ENCODE measurements around the gene ADGRV1. TPM values are rescaled to one million over a fixed set of nuclear protein-coding genes. Genes with fewer than 3 reads are reported as not detected.

Gene ADGRV1
- total RNA-seq, 1 donor from 2014 or later: 10.0 TPM

DNA sequence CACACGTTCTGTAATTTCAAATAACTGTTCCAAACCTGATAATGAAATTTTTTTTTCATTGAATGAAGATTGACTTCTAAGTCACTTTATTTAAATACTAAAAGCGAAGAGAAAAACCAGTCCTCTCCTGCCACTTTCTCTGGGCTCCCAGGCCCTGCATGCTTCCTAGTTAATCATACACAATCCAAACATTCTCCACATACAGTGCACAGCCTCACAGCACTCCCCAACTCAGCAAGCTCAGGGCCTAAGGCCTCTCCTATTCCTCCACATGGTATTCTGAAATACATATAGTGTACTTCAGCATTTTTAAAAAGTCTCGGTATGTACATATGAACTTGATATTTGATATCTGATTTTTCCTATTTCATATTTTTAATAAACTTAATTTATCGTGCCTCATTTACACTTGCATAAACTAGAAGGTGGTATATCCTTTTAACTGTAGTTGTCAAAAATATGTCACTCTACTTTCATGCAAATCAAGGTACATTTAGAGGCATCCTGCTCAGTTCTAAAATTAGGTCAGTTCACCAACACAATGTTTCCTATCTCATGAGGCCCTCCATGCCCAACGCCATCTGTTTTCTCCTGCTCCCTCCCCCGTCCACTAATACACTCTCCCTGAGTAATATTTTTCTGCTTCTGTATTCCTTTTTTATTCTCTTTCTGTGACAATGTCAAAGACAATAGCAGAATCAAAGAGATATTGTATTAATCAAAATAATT lies 617.9 kb downstream of the ADGRV1 start:
- H3K9ac ChIP-seq (ENCODE audit: low read length): no peak overlapping the region
- no peaks in the 10 kb centered on the region for H3K27me3 ChIP-seq (ENCODE audit: insufficient read depth, low read length)
- Mint-ChIP-seq H3K36me3 (ENCODE audit: low read depth, unreplicated experiment) (no peaks in the 10 kb centered on the region), H3K4me3 (ENCODE audit: unreplicated experiment) (no peak overlapping the region), H3K4me1 (ENCODE audit: low read depth, unreplicated experiment) (peaks cover 26% of the 10 kb centered on the region), H3K27ac (ENCODE audit: unreplicated experiment) (peak overlapping the region; percentile 87), H3K9me3 (ENCODE audit: unreplicated experiment) (no peaks in the 10 kb centered on the region), H3K27me3 (ENCODE audit: low read depth, unreplicated experiment) (no peaks in the 10 kb centered on the region)
- H2AFZ ChIP-seq (ENCODE audit: low read depth, low read length): no peak overlapping the region
- H3K4me3 ChIP-seq (ENCODE audit: insufficient read depth, low read depth, low read length): no peak overlapping the region
- peak; percentile 15 for DNase-seq (ENCODE audit: low read depth)
- H3K4me1 ChIP-seq (ENCODE audit: insufficient read depth, low read length): no peaks in the 10 kb centered on the region
- H3K4me2 ChIP-seq (ENCODE audit: low read length): no peak overlapping the region
- no peak for FAIRE-seq
- H3K79me2 ChIP-seq (ENCODE audit: insufficient read depth, low read length): no peaks in the 10 kb centered on the region
- H3K27ac ChIP-seq (ENCODE audit: low read depth, low read length): no peak overlapping the region
- no peaks in the 10 kb centered on the region for H3K36me3 ChIP-seq (ENCODE audit: insufficient read depth, low read length)
- H3K9me3 ChIP-seq (ENCODE audit: insufficient read depth, low read depth, low read length): no peaks in the 10 kb centered on the region
- TF ChIP-seq EZH2 (IDR thresholded peaks at IDR 0.05; ENCODE audit: insufficient read depth, low read length) (no peak), CTCF (IDR thresholded peaks at IDR 0.05; ENCODE audit: insufficient read depth, low read depth, low read length) (no peak)
- H4K20me1 ChIP-seq (ENCODE audit: insufficient read depth, low read length): no peaks in the 10 kb centered on the region

- no peaks in the 10 kb centered on the region for H3K36me3 Mint-ChIP-seq (ENCODE audit: low read depth, unreplicated experiment)
- H3K9ac ChIP-seq (ENCODE audit: low read length): no peak overlapping the region
- H2AFZ ChIP-seq (ENCODE audit: low read depth, low read length): no peak overlapping the region
- H3K4me3 ChIP-seq (ENCODE audit: insufficient read depth, low read depth, low read length): no peak overlapping the region
- DNase-seq (ENCODE audit: low read depth) (no peak), FAIRE-seq (no peak)
- H3K4me1 Mint-ChIP-seq (ENCODE audit: low read depth, unreplicated experiment): peaks cover 26% of the 10 kb centered on the region
- H3K4me1 ChIP-seq (ENCODE audit: insufficient read depth, low read length): no peaks in the 10 kb centered on the region
- no peak overlapping the region for H3K4me2 ChIP-seq (ENCODE audit: low read length)
- H3K27me3 Mint-ChIP-seq (ENCODE audit: low read depth, unreplicated experiment): no peaks in the 10 kb centered on the region
- no peaks in the 10 kb centered on the region for H3K36me3 ChIP-seq (ENCODE audit: insufficient read depth, low read length)
- no peak overlapping the region for H3K27ac ChIP-seq (ENCODE audit: low read depth, low read length)
- H4K20me1 ChIP-seq (ENCODE audit: insufficient read depth, low read length): no peaks in the 10 kb centered on the region
- H3K27me3 ChIP-seq (ENCODE audit: insufficient read depth, low read length): no peaks in the 10 kb centered on the region
- H3K4me3 Mint-ChIP-seq (ENCODE audit: unreplicated experiment): no peak overlapping the region
- no peak overlapping the region for H3K27ac Mint-ChIP-seq (ENCODE audit: unreplicated experiment)
- no peaks in the 10 kb centered on the region for H3K9me3 Mint-ChIP-seq (ENCODE audit: unreplicated experiment)
- no peak for TF ChIP-seq CTCF (IDR thresholded peaks at IDR 0.05; ENCODE audit: insufficient read depth, low read depth, low read length)
- no peak for TF ChIP-seq EZH2 (IDR thresholded peaks at IDR 0.05; ENCODE audit: insufficient read depth, low read length)
- H3K79me2 ChIP-seq (ENCODE audit: insufficient read depth, low read length): no peaks in the 10 kb centered on the region
- H3K9me3 ChIP-seq (ENCODE audit: insufficient read depth, low read depth, low read length): no peaks in the 10 kb centered on the region
Measured at GRCh38 chr5:91177085-91177484, 618.5 kb downstream of the ADGRV1 start.

DNA sequence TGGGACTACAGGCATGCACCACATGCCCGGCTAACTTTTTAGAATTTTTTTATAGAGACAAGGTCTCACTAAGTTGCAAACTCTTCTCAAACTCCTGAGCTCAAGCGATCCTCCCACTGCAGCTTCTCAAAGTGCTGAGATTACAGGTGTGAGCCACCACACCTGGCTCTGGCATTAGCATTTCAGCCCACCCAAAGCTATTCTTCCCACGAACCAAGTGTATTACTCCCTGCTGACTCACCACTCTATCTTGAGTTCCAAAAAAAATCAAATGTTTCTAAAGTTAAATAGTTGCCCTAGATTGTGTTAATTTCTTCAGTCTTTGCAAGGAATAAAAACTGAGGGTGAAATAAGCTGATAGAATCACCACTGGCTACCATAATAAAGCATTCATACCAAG lies 619.0 kb downstream of the ADGRV1 start:
- H3K27ac ChIP-seq (ENCODE audit: low read depth, low read length): no peak overlapping the region
- no peaks in the 10 kb centered on the region for H3K4me1 ChIP-seq (ENCODE audit: insufficient read depth, low read length)
- no peak overlapping the region for H3K9ac ChIP-seq (ENCODE audit: low read length)
- H3K79me2 ChIP-seq (ENCODE audit: insufficient read depth, low read length): no peaks in the 10 kb centered on the region
- no peaks in the 10 kb centered on the region for H3K27me3 ChIP-seq (ENCODE audit: insufficient read depth, low read length)
- DNase-seq (ENCODE audit: low read depth): peak; percentile 22
- H3K9me3 ChIP-seq (ENCODE audit: insufficient read depth, low read depth, low read length): no peaks in the 10 kb centered on the region
- no peaks in the 10 kb centered on the region for H3K36me3 ChIP-seq (ENCODE audit: insufficient read depth, low read length)
- H2AFZ ChIP-seq (ENCODE audit: low read depth, low read length): no peak overlapping the region
- H3K36me3 Mint-ChIP-seq (ENCODE audit: low read depth, unreplicated experiment): no peaks in the 10 kb centered on the region
- no peak for TF ChIP-seq CTCF (IDR thresholded peaks at IDR 0.05; ENCODE audit: insufficient read depth, low read depth, low read length)
- TF ChIP-seq EZH2 (IDR thresholded peaks at IDR 0.05; ENCODE audit: insufficient read depth, low read length): no peak
- H3K27ac Mint-ChIP-seq (ENCODE audit: unreplicated experiment): no peak overlapping the region
- no peaks in the 10 kb centered on the region for H4K20me1 ChIP-seq (ENCODE audit: insufficient read depth, low read length)
- no peak for FAIRE-seq
- H3K9me3 Mint-ChIP-seq (ENCODE audit: unreplicated experiment): no peaks in the 10 kb centered on the region
- H3K4me3 Mint-ChIP-seq (ENCODE audit: unreplicated experiment): no peak overlapping the region
- no peak overlapping the region for H3K4me3 ChIP-seq (ENCODE audit: insufficient read depth, low read depth, low read length)
- peaks cover 26% of the 10 kb centered on the region for H3K4me1 Mint-ChIP-seq (ENCODE audit: low read depth, unreplicated experiment)
- H3K27me3 Mint-ChIP-seq (ENCODE audit: low read depth, unreplicated experiment): no peaks in the 10 kb centered on the region
- H3K4me2 ChIP-seq (ENCODE audit: low read length): no peak overlapping the region
